Mesenchymal stem cell (in vitro differentiated cells and primary cell): Measurements from ENCODE around the gene MUC4. TPM values are rescaled to one million over a fixed set of nuclear protein-coding genes. Genes with fewer than 3 reads are reported as not detected.

Source experiments
- small RNA-seq: library from polyadenylated mRNA; stranded (forward); fragments of <200 nt; extraction: miRNeasy Mini kit (QIAGEN cat#:217004); gene quantifications from one replicate; pipeline ENCODE3, GENCODE V24; 2013; ENCODE audit warnings: low read depth

The MUC4 gene

Small RNA genes lying within 50 kb of the gene (small RNA-seq; reads per million reads assigned to genes)
- not detected for gene MIR570
